GM23338 (cell line): ENCODE data around the gene PIAS4. TPM values are rescaled to one million over a fixed set of nuclear protein-coding genes. Genes with fewer than 3 reads are reported as not detected.

Experiments
- ATAC-seq: fragments of 200-7000 bp; cut with Tn5 transposase; 3 replicates; pipeline ENCODE4 v1.9.1; 2020
- DNase-seq: peaks from one replicate; pipeline ENCODE4 v3.0.0-alpha.2; 2015; ENCODE audit warnings: low spot score
- H2AFZ ChIP-seq: fragments of 200-600 bp; sonication (generic); 2 replicates; pipeline ENCODE4 v1.8.0; 2016; ENCODE audit warnings: antibody characterized with exemption, mild to moderate bottlenecking, moderate library complexity
- H3F3A ChIP-seq: fragments of 200-600 bp; sonication (generic); replicated peaks from 2 replicates; pipeline ENCODE4 v1.8.0; 2017; ENCODE audit warnings: antibody characterized with exemption, mixed run types, low read depth
- H3K27ac ChIP-seq: fragments of 200-600 bp; sonication (generic); 2 replicates; pipeline ENCODE4 v1.6.1; 2016; ENCODE audit warnings: low read depth
- H3K27me3 ChIP-seq: fragments of 200-600 bp; sonication (generic); 2 replicates; pipeline ENCODE4 v1.8.0; 2016; ENCODE audit warnings: mild to moderate bottlenecking, mixed run types, moderate library complexity; ENCODE audit not compliant: insufficient read depth
- H3K36me3 ChIP-seq: fragments of 200-600 bp; sonication (generic); 2 replicates; pipeline ENCODE4 v1.8.0; 2016; ENCODE audit warnings: mild to moderate bottlenecking; ENCODE audit not compliant: insufficient read depth
- H3K4me1 ChIP-seq: fragments of 200-600 bp; sonication (generic); 2 replicates; pipeline ENCODE4 v1.8.0; 2016; ENCODE audit warnings: mild to moderate bottlenecking, moderate library complexity; ENCODE audit not compliant: insufficient read depth
- H3K4me2 ChIP-seq: fragments of 200-600 bp; sonication (generic); 2 replicates; pipeline ENCODE4 v1.7.1; 2017; ENCODE audit warnings: mixed run types
- H3K4me3 ChIP-seq: fragments of 200-600 bp; sonication (generic); 2 replicates; pipeline ENCODE4 v1.6.1; 2016; ENCODE audit warnings: mixed run types
- H3K79me2 ChIP-seq: fragments of 200-600 bp; sonication (generic); replicated peaks from 2 replicates; pipeline ENCODE4 v1.8.0; 2017; ENCODE audit warnings: mild to moderate bottlenecking; ENCODE audit not compliant: insufficient read depth
- H3K9me2 ChIP-seq: fragments of 200-600 bp; sonication (generic); 2 replicates; pipeline ENCODE4 v1.8.0; 2017; ENCODE audit not compliant: insufficient read depth
- H4K20me1 ChIP-seq: fragments of 200-600 bp; sonication (generic); replicated peaks from 2 replicates; pipeline ENCODE4 v1.8.0; 2017; ENCODE audit warnings: mild to moderate bottlenecking; ENCODE audit not compliant: insufficient read depth
- H3K27ac Mint-ChIP-seq: 2 replicates; pipeline ENCODE4 v1.8.0; 2020; ENCODE audit warnings: inconsistent platforms, mild to moderate bottlenecking, moderate library complexity, mixed read lengths
- H3K27me3 Mint-ChIP-seq: 3 replicates; pipeline ENCODE4 v1.8.0; 2022; ENCODE audit warnings: low read depth, mild to moderate bottlenecking, moderate library complexity, mixed read lengths, inconsistent platforms; ENCODE audit not compliant: insufficient read depth, poor library complexity
- H3K36me3 Mint-ChIP-seq: 3 replicates; pipeline ENCODE4 v1.8.0; 2021; ENCODE audit warnings: low read depth, mild to moderate bottlenecking, inconsistent platforms, moderate library complexity, mixed read lengths
- H3K4me1 Mint-ChIP-seq: 3 replicates; pipeline ENCODE4 v1.8.0; 2020; ENCODE audit warnings: mild to moderate bottlenecking, inconsistent platforms, mixed read lengths
- H3K4me3 Mint-ChIP-seq: 3 replicates; pipeline ENCODE4 v1.8.0; 2021; ENCODE audit warnings: moderate library complexity, mild to moderate bottlenecking, inconsistent platforms, mixed read lengths
- H3K9me3 Mint-ChIP-seq: 3 replicates; pipeline ENCODE4 v1.8.0; 2020; ENCODE audit warnings: moderate library complexity, mild to moderate bottlenecking, inconsistent platforms, mixed read lengths
- CREB1 ChIP-seq: fragments of 250-450 bp; sonication (Bioruptor Pico); IDR thresholded peaks from 2 replicates; pipeline ENCODE4 v1.5.0; 2020; ENCODE audit warnings: low read depth, mild to moderate bottlenecking, moderate library complexity
- EZH2phosphoT487 ChIP-seq: fragments of 200-600 bp; sonication (generic); IDR thresholded peaks from one replicate; pipeline ENCODE4 v1.8.1; 2018; ENCODE audit warnings: antibody characterized with exemption; ENCODE audit not compliant: unreplicated experiment
- POLR2AphosphoS5 ChIP-seq: IDR thresholded peaks from 2 replicates; pipeline ENCODE4 v1.6.1; 2016; ENCODE audit warnings: antibody characterized with exemption, low read depth
- REST ChIP-seq: IDR thresholded peaks from one replicate; pipeline ENCODE4 v1.6.1; 2018; ENCODE audit warnings: antibody characterized with exemption; ENCODE audit not compliant: unreplicated experiment
- ZNF114 ChIP-seq: fragments of 250-450 bp; sonication (Bioruptor Pico); IDR thresholded peaks from 2 replicates; pipeline ENCODE4 v1.5.0; 2020; ENCODE audit warnings: mild to moderate bottlenecking, moderate library complexity
- polyA plus RNA-seq: library from polyadenylated mRNA; unstranded; fragments of >200 nt; fragmentation: Nextera tagmentation; extraction: Ambion mirVana; gene quantifications from 2 replicates; pipeline ENCODE4 v1.2.1, GENCODE V29; 2016
- total RNA-seq: library from RNA; depleted of rRNA; stranded (reverse); fragments of >200 nt; shearing (Covaris generic); gene quantifications from 2 replicates; pipeline ENCODE4 v1.2.3, GENCODE V29; 2014

Gene PIAS4
- total and polyA plus RNA-seq, 2 experiments from 2014 or later = 17.0 to 48.4 TPM

DNA sequence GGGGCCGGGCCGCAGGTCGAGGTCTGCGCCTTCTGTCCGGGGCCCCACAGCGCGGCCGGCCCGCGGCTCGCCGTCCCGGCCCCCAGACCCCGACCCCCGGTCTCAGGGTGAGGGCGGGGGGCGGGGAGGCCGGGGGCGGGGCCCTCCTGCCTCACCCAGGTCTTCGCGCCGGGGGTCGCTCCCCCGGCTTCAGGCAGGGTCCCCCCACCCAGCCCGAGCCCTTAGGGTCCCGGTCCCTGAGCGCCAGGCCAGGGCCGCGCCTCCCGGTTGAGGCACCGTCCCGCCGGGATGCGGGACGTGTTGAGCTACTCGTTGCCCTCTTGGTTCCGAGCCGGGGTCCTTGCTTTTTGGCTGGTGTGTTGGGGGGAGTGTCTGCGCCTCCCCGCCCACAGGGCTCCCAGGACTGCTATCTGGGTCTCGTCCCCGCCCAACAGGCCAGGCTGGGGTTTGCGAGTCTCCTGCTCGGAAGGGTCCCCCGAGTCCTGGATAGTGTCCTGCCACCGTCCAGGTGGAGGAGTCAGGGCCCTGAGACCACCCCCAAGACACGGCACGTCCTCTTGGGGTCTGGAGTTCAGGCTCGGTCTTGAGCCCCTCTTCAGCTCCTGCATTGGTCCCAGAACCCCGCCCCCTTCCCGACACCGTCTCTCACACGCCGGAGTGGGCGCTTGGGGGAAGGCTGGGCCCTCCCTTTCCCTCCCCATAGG, 452 bp downstream of the PIAS4 start:
- H3K9me2 ChIP-seq = no peaks in the 10 kb centered on the region
- Mint-ChIP-seq H3K36me3 (peaks cover 5% of the 10 kb centered on the region), H3K9me3 (no peaks in the 10 kb centered on the region), H3K4me3 (peak overlapping the region; percentile 86), H3K4me1 (peaks cover 17% of the 10 kb centered on the region), H3K27ac (no peak overlapping the region; the same call in 1 of the 2 replicates), H3K27me3 (peaks cover 8% of the 10 kb centered on the region)
- peak overlapping the region; percentile 94 for H3K4me3 ChIP-seq
- peaks cover 41% of the 10 kb centered on the region for H3K79me2 ChIP-seq
- no peak overlapping the region for H2AFZ ChIP-seq
- H3F3A ChIP-seq = peaks cover 6% of the 10 kb centered on the region; the same call in 1 of the 2 replicates
- TF ChIP-seq REST = no peak
- no peak for TF ChIP-seq CREB1 (CRISPR knock-in tag)
- H3K27me3 ChIP-seq = no peaks in the 10 kb centered on the region
- H3K36me3 ChIP-seq = no peaks in the 10 kb centered on the region
- DNase-seq (peak; percentile 56), ATAC-seq (peak; percentile 12)
- 0 out of 2 replicates have a peak overlapping the region, but pooled peaks have one; percentile 50 for H3K27ac ChIP-seq
- H4K20me1 ChIP-seq = peaks cover 14% of the 10 kb centered on the region
- H3K4me1 ChIP-seq = peaks cover 14% of the 10 kb centered on the region; the same call in 1 of the 2 replicates
- H3K4me2 ChIP-seq = peak overlapping the region; percentile 96

GRCh38 chr19:4009990-4010807, 2.7 kb downstream of the PIAS4 start:
- H4K20me1 ChIP-seq = peaks cover 14% of the 10 kb centered on the region
- Mint-ChIP-seq H3K36me3 (peaks cover 9% of the 10 kb centered on the region), H3K4me3 (peak overlapping the region; percentile 86; the same call in 2 of the 3 replicates), H3K27ac (no peak overlapping the region), H3K4me1 (peaks cover 17% of the 10 kb centered on the region), H3K9me3 (no peaks in the 10 kb centered on the region), H3K27me3 (peaks cover 12% of the 10 kb centered on the region)
- no peak overlapping the region for H2AFZ ChIP-seq
- H3K9me2 ChIP-seq = no peaks in the 10 kb centered on the region
- no peak overlapping the region for H3K4me3 ChIP-seq
- H3K4me2 ChIP-seq = no peak overlapping the region
- peaks cover 6% of the 10 kb centered on the region; the same call in 1 of the 2 replicates for H3F3A ChIP-seq
- DNase-seq (no peak), ATAC-seq (no peak)
- H3K27ac ChIP-seq = peak overlapping the region; percentile 55; the same call in 1 of the 2 replicates
- peaks cover 14% of the 10 kb centered on the region; the same call in 1 of the 2 replicates for H3K4me1 ChIP-seq
- H3K79me2 ChIP-seq = peaks cover 44% of the 10 kb centered on the region
- H3K36me3 ChIP-seq = peaks cover 3% of the 10 kb centered on the region; the same call in 1 of the 2 replicates
- no peaks in the 10 kb centered on the region for H3K27me3 ChIP-seq
- TF ChIP-seq CREB1 (CRISPR knock-in tag) (no peak), EZH2phosphoT487 (no peak), ZNF114 (CRISPR knock-in tag) (no peak), POLR2AphosphoS5 (no peak)
